ENCODE measurements around the gene TMEM45A.

GRCh38 chr3:100496711-100497261 lies 4.4 kb downstream of the TMEM45A start:
- no peak for TF ChIP-seq TAF1 (IDR thresholded peaks at IDR 0.05; ENCODE audit: borderline replicate concordance, low read depth, low read length)
- TF ChIP-seq CTCF (IDR thresholded peaks at IDR 0.05): no peak
- no peak for TF ChIP-seq MXI1 (IDR thresholded peaks at IDR 0.05; ENCODE audit: low read depth, low read length)
- TF ChIP-seq POLR2AphosphoS5 (IDR thresholded peaks at IDR 0.05; ENCODE audit: low read depth, low read length): no peak
- peak in 1 of 2 experiments; percentile 26; a peak in 1 of 4 replicates for TF ChIP-seq EP300 (IDR thresholded peaks at IDR 0.05; ENCODE audit: borderline replicate concordance in 1 of 2, low read depth in 1 of 2, low read length in 1 of 2)
- no peak for TF ChIP-seq USF2 (IDR thresholded peaks at IDR 0.05; ENCODE audit: borderline replicate concordance, low read depth, low read length)
- no peak for TF ChIP-seq RXRA (IDR thresholded peaks at IDR 0.05; ENCODE audit: borderline replicate concordance, low read depth)
- TF ChIP-seq GABPA (IDR thresholded peaks at IDR 0.05; ENCODE audit: low read depth): no peak
- TF ChIP-seq EZH2phosphoT487 (IDR thresholded peaks at IDR 0.05; ENCODE audit: borderline replicate concordance, low read depth): no peak
- TF ChIP-seq FOSL2 (IDR thresholded peaks at IDR 0.05; ENCODE audit: borderline replicate concordance, low read depth): peak; percentile 55; the same call in 1 of the 2 replicates
- TF ChIP-seq TCF12 (IDR thresholded peaks at IDR 0.05): 0 out of 2 replicates have a peak, but pooled peaks have one; percentile 44
- no peak for TF ChIP-seq USF1 (IDR thresholded peaks at IDR 0.05; ENCODE audit: borderline replicate concordance, low read depth)
